Measurements from ENCODE around the gene SLC39A11. TPM values are rescaled to one million over a fixed set of nuclear protein-coding genes. Genes with fewer than 3 reads are reported as not detected.

Gene SLC39A11
- total RNA-seq, 1 experiment from 2014 or later, result 15.2 TPM

GRCh38 chr17:72658675-72659074 lies 433.8 kb downstream of the SLC39A11 start:
- H3K9ac ChIP-seq (ENCODE audit: extremely low read depth, insufficient read length, low read length), result no peak overlapping the region
- no peaks in the 10 kb centered on the region for H3K79me2 ChIP-seq (ENCODE audit: insufficient read depth, low read length)
- no peaks in the 10 kb centered on the region for H3K9me3 ChIP-seq (ENCODE audit: control insufficient read depth, low read depth, low read length)
- H2BK15ac ChIP-seq (ENCODE audit: low read depth, low read length), result no peak overlapping the region
- H3K27ac ChIP-seq (ENCODE audit: insufficient read length, low read depth, low read length), result no peak overlapping the region
- Mint-ChIP-seq H3K4me3 (no peak overlapping the region), H3K36me3 (ENCODE audit: insufficient read depth in 1 of 3, low read depth in 3 of 3) (no peaks in the 10 kb centered on the region), H3K27me3 (ENCODE audit: low read depth) (peaks cover 6% of the 10 kb centered on the region; the same call in 1 of the 2 replicates), H3K4me1 (peaks cover 16 to 26% of the 10 kb centered on the region in 2 experiments), H3K9me3 (no peaks in the 10 kb centered on the region; a peak in 1 of 5 replicates), H3K27ac (no peak overlapping the region)
- no peak overlapping the region for H2BK5ac ChIP-seq (ENCODE audit: insufficient read length, low read length)
- H2AFZ ChIP-seq (ENCODE audit: low read length), result no peak overlapping the region
- no peaks in the 10 kb centered on the region for H3K23me2 ChIP-seq (ENCODE audit: insufficient read length, low read depth, low read length, poor library complexity, severe bottlenecking)
- H2BK12ac ChIP-seq (ENCODE audit: insufficient read length, low read depth, low read length), result no peak overlapping the region
- no peak overlapping the region for H2BK120ac ChIP-seq (ENCODE audit: low read depth, low read length, poor library complexity, severe bottlenecking)
- H3K79me1 ChIP-seq (ENCODE audit: insufficient read depth, low read depth, low read length, poor library complexity, severe bottlenecking), result no peaks in the 10 kb centered on the region
- no peak overlapping the region for H4K8ac ChIP-seq (replicated peaks; ENCODE audit: insufficient read length, low read depth, low read length)
- TF ChIP-seq CTCF (conservative IDR thresholded peaks at IDR 0.05), result no peak
- H4K5ac ChIP-seq (ENCODE audit: insufficient read length, low read depth, low read length), result no peak overlapping the region
- peaks cover 2% of the 10 kb centered on the region for H4K20me1 ChIP-seq (ENCODE audit: control insufficient read depth, insufficient read depth, insufficient read length)
- no peaks in the 10 kb centered on the region for H3K27me3 ChIP-seq (ENCODE audit: insufficient read depth, low read length)
- H3K14ac ChIP-seq (ENCODE audit: insufficient read depth, low read length), result no peak overlapping the region
- no peak overlapping the region for H3K4ac ChIP-seq (ENCODE audit: low read depth, low read length)
- H2BK20ac ChIP-seq (ENCODE audit: low read depth, low read length, poor library complexity, severe bottlenecking), result no peak overlapping the region
- no peak overlapping the region for H2AK5ac ChIP-seq (ENCODE audit: insufficient read length, low read length)
- no peak overlapping the region for H3K4me2 ChIP-seq (ENCODE audit: insufficient read depth, insufficient read length, low read length)
- H4K91ac ChIP-seq (ENCODE audit: insufficient read length, low read depth, low read length), result no peak overlapping the region
- H3K23ac ChIP-seq (ENCODE audit: insufficient read length, low read depth, low read length), result no peak overlapping the region
- no peak overlapping the region for H3K18ac ChIP-seq (ENCODE audit: insufficient read length, low read depth, low read length)
- no CpG with 5 or more reads among the region's 5 CpGs for WGBS (ENCODE audit: extremely low coverage, insufficient read length, low lambda C conversion rate)
- no peak overlapping the region for H3T11ph ChIP-seq (ENCODE audit: low read length)
- no peak overlapping the region for H3K56ac ChIP-seq (ENCODE audit: insufficient read length, low read depth, low read length)
- no peak for DNase-seq
- no peaks in the 10 kb centered on the region for H3K4me1 ChIP-seq (ENCODE audit: insufficient read depth, low read length)
